Activated T-cell treated with anti-CD3 and anti-CD28 coated beads for 4 hours (primary cell): ENCODE results near the gene UNG.
"Not testable (repeated sequence)": the region's sequence is repeated elsewhere in the genome, so short reads cannot be mapped to it uniquely, and the experiment has no call there.

Source experiments
- DNase-seq: peaks from one replicate; pipeline ENCODE4 v3.0.0-alpha.2; 2020

UNG gene

DNA sequence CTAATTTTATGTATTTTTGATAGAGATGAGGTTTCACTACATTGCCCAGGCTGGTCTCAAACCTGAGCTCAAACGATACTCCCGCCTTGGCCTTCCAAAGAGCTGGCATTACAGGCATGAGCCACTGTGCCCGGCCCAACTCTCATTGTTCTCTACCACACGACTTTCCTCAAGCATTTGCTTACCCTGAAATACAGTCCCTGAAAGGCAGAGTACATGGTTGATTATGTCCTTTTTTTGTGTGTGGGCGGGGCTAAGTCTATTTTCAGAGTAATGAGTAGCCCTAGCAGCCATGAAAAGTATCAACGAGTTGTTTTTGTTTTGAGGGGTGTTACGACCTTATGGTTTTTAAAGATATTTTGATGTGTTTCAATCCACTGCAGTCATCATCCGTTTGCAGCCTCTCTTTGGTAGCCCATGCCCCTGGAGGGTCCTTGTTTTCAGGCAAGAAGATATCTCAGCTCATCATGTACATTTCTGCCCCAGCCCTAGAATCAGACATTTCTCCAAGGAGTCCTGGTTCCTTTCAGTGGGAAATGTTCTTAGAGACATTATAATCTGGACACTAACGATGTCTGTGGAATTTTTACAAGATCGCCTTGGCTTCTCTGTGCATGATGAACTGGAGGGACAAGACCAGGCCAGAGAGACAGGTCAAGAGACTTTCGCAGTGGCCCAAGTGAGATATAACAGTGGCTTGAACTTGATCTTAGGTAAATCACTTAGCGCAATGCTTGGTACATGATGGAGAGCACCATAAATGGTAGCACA is 27.7 kb downstream of the UNG start:
- DNase-seq: no peak

GRCh38 chr12:109125791-109126190 is 28.4 kb downstream of the UNG start:
- DNase-seq: no peak

DNA sequence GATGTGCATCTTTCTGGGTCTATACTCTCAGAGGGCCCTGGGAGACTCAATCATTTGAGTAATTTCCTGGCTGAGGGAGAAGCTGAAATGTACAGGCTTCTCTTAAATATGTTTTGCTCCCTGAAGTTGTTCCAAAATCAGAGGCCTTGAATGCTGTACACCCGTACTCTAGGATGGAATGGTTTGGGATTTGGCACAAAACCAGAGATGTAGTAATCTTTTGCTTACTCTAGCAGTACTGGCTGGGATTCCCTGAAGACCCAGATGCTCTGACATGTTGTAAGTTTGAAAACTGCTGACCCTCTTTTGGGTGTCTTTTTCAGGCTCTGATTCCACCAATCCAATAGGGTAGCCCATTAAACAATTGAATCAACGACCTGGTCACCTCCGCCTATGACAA is 29.4 kb downstream of the UNG start:
- DNase-seq: no peak

GRCh38 chr12:109127533-109128242 is 30.3 kb downstream of the UNG start:
- no peak for DNase-seq

DNA sequence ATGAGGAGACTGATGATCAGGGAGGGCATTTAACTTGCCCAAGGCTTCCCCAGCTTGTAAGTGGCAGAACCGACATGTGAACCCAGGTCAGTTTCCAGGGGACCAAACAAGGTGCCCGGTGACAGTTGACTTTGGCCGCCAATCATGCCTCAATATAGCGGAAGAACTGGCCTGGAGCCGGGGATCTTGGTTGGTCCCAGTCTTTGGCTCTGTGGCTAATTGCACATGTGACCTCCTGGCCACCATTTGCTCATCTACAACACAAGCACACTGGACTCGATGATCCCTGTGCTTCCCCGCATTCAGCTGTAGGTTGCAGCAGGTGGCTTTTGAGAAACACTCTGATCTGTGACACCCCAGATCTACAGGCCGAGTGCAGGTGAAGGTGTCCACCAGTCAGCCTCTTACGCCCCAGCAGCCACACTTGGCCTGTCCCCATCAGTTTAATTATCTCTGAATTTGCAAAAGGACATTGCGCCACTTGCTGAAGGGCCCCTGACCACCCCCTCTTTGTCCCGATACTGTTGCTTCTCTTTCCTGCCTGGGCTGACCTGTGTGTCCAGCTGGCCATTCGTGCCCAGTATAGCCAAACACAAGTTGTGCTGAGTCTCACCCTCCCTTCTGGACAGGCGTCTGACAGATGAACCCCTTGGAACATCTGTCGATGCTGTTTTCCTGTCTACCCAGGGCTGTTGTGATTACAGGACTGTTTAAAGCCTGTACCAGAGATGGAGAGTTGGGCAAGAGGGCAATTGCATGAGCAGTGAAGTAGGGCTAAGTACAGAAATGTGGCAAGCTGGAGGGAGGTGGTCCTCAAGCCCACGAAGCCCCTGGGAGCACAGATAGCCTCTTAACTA is 33.1 kb downstream of the UNG start:
- DNase-seq: no peak

- DNase-seq: no peak
These were observed 34.0 kb downstream of the UNG start for GRCh38 chr12:109131154-109132050.

GRCh38 chr12:109134186-109134917 is 37.0 kb downstream of the UNG start:
- DNase-seq: no peak

DNA sequence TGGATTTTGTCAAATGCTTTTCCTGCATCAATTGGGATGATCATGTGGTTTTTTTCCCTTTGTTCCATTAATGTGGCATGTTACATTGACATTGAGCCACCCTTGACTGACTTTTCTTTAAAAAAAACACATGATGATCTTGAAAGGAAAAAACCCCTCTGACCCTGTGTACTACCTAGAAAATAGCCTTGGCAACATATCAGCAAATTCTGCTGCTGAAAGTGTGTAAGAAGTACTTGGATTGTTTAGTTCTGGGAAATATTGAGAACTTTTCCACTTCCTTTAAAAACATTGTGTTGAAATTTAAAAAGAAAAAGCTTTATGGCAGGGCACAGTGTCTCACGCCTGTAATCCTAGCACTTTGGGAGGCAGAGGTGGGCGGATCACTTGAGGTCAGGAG is 39.7 kb downstream of the UNG start:
- no peak for DNase-seq

DNA sequence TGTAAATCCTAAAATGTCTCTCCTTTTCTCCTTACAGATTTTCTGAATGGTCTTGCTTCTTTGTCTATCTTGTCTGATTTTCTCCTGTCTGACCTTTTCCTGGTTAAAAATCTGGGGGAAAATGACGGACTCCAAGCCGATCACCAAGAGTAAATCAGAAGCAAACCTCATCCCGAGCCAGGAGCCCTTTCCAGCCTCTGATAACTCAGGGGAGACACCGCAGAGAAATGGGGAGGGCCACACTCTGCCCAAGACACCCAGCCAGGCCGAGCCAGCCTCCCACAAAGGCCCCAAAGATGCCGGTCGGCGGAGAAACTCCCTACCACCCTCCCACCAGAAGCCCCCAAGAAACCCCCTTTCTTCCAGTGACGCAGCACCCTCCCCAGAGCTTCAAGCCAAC is 42.0 kb downstream of the UNG start:
- no peak for DNase-seq

- no peak for DNase-seq
These were observed 42.4 kb downstream of the UNG start for GRCh38 chr12:109139791-109140190.

DNA sequence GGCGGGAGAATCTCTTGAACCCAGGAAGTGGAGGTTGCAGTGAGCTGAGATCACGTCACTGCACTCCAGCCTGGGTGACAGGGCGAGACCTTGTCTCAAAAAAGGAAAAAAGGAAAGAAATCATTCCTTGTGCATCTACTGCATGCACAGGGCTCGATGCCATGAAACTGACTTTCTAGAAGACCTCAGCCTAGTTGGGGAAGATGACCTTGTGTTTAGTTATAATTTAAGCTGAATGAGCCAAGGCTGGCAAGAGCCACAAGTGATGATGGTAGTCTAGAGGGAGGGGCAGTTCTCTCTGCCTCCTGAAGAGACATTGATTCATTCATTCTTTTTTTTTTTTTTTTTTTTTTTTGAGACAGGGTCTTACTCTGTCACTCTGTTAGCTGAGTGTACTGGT is 43.2 kb downstream of the UNG start:
- no peak for DNase-seq

DNA sequence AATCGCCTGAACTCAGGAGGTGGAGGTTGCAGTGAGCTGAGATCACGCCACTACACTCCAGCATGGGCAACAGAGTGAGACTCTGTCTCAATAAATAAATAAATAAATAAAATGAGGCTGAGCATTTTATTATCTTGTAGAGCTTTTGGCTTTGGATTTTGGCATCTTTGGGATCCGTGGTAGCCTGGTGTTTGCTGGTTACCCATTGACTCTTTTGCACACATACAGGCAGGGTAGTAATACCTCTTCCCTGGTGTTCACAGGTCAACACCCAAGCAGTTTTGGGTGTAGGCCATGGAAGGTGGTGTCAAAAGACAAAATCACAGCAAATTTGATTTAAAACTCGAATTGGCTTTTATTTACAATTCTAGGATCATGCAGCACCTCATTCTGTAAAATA is 46.8 kb downstream of the UNG start:
- no peak for DNase-seq

GRCh38 chr12:109147126-109147525 is 49.7 kb downstream of the UNG start:
- not testable (repeated sequence) for DNase-seq

- no peak for DNase-seq
These were observed 50.6 kb downstream of the UNG start for GRCh38 chr12:109147954-109148353.

DNA sequence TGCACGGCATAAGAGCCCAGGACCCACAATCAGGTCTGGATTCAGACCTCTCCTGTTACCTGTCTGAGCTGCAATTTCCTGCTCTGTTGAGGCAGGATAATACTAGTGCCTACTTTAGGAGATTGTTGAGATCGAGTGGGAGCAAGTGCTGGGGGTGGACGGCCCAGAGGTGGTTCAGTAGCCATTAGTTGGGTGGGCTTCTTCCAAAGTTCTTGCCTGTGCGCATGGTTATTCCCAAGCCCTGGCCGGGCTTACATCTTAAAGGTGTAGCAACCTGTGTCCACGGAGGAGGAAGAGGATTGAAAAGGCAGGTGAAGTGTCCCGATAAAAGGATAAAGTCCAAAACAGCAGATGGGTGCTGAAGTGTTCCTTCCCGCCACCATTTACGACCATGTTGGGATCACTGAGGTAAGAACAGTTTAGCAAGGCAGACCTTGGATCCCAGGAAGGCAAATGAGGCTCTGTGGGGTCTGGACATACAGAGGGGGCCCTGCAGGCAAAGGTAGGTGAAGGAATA is 52.8 kb downstream of the UNG start:
- no peak for DNase-seq

DNA sequence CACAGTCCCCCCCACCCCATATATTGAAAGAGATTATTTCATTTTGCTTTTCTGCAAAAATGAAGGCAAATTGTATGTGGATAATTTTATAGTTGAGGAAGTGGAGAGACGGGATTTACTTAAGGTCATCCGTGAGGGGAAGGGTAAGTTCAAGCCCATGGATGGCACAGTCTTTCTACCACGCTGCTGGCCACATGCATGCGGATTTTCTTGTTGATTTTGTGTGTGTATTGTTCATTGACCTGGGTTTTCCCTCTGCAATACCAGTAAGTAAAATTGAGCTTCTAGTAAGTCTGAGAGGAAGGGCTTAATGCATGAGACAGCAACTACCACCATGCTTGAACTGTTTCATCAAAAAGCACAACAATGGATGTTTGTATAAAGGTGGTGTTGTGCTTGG is 54.1 kb downstream of the UNG start:
- no peak for DNase-seq

DNA sequence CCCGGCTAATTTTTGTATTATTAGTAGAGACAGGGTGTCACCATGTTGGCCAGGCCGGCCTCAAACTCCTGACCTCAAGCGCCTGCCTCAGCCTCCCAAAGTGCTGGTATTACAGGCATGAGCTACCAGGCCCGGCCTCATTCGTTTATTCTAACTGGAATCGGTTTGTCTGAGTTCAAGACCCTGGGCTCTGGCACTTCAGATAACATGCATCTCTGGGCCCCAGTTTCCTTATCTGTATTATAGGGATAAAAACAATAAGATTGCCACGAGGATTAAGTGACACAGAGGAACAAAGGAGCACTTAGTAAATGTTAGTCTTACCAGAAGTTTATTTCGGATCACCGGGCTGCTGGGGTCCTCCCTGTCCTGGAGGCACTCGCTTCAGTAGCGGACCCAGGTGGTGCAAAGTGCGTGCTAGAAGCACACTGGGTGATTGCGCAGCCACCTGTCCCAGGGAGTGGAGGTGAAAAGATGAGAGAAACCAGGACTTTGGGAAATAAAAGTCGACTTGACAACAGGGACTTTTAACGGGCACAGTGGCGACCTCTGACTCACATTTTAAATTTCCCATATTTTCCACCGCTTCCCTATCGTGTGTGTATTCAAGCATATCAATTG is 56.5 kb downstream of the UNG start:
- DNase-seq: no peak

DNA sequence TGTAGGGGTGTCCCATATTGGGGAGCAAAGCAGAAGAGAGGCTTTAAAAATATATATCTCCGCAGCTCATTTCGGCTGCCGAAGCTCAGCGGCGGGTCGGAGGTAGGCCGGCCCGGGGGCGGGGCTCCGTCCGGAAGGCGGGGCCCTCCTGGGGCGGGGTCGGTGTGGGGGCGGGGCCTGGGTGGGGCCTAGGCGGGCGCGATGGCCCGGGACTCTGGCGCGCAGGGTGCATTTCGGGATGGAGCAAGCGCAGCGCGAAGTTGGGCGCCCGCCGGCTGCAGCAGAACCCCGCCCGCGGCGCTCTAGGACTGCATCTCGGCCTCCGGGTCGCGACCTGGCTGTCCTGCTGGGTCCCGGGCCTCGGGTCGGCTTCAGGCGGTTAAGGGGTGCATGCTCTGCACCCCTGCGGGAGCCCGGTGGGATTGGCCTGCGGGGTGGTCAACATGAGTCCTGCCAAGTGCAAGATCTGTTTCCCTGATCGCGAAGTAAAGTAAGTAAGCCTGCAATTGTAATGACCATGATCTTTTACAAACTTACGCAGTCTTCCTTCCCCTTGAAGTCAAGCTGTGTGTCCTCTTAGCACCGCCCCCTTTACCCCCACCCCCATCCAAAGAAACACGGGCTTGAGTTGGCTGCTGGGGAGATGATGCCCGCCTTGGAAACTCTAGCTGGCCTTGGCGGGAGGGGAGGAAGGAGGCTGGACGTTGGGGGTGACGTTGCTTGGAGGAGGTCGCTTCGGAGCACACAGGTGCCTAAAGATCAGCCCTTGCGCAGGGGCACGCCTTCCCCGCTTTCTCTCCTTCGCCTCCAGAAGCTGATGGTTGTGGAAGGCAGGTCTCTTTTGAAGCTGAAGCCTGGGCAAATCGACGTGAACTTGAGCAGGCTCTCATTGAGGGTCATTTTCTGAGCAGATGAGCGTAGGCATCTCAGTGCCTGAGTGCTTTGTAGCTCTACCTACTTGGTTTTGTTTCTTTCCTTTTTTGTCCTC is 57.3 kb downstream of the UNG start:
- peak; percentile 77 for DNase-seq

GRCh38 chr12:109156036-109156435 is 58.6 kb downstream of the UNG start:
- no peak for DNase-seq

DNA sequence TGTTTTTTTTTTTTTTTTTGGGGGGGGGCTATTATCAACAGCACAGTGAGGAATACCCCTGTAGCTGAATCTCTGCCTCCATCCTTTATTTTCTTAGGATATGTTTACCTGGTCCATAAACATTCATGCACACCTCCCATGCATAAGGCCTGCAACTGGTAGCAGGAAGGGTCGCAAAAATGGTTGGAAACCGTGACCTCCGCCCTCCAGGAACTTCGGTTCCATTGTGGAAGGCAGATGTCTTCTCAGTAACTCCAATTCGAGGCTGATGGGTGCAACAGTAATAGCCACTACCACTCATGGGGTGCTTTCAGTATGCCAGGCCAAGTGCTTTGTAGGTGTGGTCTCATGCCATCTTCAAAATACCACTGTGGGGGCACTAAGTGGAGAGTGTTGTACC is 59.2 kb downstream of the UNG start:
- no peak for DNase-seq
